ENCODE measurements around the gene AGRN.

DNA sequence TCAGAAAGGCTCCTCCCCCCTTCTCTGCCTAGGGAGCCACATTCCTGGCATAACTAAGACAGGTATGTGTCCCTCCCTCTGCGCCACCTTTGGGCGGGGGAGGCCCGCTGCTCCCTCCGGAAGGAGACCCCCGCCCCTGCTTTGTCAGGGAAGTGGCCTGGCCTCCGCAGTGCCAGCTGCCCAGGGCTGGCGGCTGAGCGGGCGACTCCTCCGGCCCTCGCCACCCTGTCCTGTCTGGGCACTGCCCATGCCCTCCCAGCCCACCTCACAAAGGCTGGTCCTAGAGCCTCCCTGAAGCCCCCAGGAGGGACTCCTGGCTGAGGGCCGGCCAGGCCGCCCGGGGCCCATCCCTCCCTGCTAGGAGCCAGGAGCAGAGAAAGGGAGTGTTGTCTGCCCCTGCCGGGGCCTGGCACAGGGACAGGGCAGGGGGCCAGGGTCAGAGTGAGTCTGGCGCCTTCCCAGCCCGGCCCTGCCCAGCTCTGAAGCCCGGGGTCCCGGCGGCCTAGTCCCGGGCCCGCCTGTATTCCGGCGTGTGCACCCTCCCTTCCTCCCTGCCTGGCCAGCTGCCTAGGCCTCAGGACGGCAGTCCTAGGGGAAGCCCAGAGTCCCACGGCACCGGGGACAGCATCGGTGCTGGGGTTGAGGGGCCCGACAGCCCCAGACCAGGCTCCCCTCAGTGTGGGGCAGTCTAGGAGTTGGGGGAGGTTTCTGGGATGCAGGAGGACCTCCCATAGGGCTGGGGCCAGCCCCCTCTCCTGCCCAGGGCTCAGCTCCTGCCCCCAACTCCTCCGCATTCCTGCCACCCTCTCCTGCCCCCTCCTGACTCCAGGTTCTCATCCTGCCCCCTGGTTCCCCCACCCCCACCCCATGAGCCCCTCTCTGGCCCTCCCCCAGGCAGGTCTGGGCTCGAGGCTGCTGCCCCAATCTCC lies 5.1 kb downstream of the AGRN start:
- TF ChIP-seq, protein P1, sequence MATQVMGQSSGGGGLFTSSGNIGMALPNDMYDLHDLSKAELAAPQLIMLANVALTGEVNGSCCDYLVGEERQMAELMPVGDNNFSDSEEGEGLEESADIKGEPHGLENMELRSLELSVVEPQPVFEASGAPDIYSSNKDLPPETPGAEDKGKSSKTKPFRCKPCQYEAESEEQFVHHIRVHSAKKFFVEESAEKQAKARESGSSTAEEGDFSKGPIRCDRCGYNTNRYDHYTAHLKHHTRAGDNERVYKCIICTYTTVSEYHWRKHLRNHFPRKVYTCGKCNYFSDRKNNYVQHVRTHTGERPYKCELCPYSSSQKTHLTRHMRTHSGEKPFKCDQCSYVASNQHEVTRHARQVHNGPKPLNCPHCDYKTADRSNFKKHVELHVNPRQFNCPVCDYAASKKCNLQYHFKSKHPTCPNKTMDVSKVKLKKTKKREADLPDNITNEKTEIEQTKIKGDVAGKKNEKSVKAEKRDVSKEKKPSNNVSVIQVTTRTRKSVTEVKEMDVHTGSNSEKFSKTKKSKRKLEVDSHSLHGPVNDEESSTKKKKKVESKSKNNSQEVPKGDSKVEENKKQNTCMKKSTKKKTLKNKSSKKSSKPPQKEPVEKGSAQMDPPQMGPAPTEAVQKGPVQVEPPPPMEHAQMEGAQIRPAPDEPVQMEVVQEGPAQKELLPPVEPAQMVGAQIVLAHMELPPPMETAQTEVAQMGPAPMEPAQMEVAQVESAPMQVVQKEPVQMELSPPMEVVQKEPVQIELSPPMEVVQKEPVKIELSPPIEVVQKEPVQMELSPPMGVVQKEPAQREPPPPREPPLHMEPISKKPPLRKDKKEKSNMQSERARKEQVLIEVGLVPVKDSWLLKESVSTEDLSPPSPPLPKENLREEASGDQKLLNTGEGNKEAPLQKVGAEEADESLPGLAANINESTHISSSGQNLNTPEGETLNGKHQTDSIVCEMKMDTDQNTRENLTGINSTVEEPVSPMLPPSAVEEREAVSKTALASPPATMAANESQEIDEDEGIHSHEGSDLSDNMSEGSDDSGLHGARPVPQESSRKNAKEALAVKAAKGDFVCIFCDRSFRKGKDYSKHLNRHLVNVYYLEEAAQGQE (IDR thresholded peaks at IDR 0.05; ENCODE audit: low read depth): no peak
- TF ChIP-seq POLR2A (IDR thresholded peaks at IDR 0.05; ENCODE audit: borderline replicate concordance, extremely low read depth, insufficient read depth, insufficient read length): no peak
- TF ChIP-seq POLR2AphosphoS5 (IDR thresholded peaks at IDR 0.05; ENCODE audit: low read depth, low read length): peak; percentile 39; the same call in 1 of the 2 replicates
- TF ChIP-seq, protein P2, sequence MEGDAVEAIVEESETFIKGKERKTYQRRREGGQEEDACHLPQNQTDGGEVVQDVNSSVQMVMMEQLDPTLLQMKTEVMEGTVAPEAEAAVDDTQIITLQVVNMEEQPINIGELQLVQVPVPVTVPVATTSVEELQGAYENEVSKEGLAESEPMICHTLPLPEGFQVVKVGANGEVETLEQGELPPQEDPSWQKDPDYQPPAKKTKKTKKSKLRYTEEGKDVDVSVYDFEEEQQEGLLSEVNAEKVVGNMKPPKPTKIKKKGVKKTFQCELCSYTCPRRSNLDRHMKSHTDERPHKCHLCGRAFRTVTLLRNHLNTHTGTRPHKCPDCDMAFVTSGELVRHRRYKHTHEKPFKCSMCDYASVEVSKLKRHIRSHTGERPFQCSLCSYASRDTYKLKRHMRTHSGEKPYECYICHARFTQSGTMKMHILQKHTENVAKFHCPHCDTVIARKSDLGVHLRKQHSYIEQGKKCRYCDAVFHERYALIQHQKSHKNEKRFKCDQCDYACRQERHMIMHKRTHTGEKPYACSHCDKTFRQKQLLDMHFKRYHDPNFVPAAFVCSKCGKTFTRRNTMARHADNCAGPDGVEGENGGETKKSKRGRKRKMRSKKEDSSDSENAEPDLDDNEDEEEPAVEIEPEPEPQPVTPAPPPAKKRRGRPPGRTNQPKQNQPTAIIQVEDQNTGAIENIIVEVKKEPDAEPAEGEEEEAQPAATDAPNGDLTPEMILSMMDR (IDR thresholded peaks at IDR 0.05 in 2 of 3, conservative IDR thresholded peaks at IDR 0.05 in 1 of 3; ENCODE audit: borderline replicate concordance in 1 of 3, insufficient read depth in 1 of 3, low read depth in 2 of 3, low read length in 2 of 3): no peak

All from HCT116 (cell line).